ENCODE results near the gene CCNE1.
"Not testable (repeated sequence)": the region's sequence is repeated elsewhere in the genome, so short reads cannot be mapped to it uniquely, and the experiment has no call there.

The CCNE1 gene

DNA sequence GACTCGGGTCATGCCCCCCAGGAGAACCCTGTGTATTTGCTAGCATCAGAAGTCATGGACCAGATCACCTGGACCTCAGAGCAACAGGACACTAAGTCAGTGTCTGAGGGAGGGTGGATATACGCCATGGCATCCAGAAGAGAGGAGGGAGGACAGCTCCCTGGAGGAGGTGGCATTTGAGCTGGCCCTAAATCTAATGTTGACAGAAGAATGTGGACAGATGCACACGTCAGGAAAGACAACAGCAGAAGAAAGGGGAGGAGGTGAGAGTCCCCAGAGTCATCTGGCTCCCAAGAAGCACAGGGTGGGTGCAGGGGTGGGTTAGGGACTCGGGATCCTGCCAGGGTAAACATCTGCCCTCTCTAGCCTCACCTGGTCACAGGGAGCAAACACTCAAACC is 24.5 kb upstream of the CCNE1 start:
- no peak for DNase-seq (ENCODE audit: low spot score)

DNA sequence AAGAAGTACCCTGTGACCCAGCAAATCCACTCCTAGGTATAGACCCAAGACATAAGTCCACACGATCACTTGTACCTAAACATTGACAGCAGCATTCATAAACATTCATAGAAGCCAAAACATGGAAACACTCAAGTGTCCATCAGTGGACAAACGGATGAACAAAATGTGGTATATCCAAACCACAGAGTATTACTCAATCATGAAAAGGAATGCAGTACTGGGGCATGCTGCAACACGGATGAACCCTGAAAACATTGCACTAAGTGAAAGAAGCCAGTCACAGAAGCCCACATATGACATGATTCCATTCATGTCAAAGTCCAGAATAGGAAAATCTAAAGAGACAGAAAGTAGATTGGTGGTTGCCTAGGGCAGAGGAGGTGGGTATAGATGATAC is 22.8 kb upstream of the CCNE1 start:
- FAIRE-seq = no peak

More for the DNA sequence above, 24.5 kb upstream of the CCNE1 start:
- no peak for FAIRE-seq

DNA sequence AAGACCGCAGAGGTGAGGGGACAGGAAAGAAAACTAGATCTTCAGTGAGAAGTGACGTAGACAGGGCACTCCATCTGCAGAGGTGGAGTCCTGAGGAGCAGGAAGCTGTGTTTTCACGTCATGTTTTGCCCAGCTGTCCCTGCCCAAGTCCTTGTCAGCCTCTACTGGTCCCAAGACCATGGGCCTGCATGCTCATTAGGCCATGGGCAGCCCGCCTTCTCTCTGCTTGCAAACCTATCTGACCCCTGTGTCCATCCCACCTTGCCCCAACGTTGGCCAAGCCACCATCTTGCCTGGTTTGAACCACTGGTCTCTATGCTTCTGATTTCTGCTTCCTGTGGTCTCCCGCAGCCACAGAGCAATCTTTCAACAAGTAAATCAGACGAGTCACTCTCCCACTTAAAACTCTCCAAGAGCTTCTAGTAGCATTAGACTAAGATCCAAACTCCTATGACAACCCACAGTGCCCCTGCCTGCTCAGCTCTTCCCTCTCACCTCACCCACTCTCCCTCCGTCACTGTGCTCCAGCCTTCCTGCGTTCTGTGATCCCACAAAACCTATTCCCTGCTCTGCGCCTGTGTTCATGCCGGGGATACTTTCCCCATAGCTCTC is 18.6 kb upstream of the CCNE1 start:
- FAIRE-seq = no peak

More for the DNA sequence above, 22.8 kb upstream of the CCNE1 start:
- no peak for DNase-seq (ENCODE audit: low spot score)

DNA sequence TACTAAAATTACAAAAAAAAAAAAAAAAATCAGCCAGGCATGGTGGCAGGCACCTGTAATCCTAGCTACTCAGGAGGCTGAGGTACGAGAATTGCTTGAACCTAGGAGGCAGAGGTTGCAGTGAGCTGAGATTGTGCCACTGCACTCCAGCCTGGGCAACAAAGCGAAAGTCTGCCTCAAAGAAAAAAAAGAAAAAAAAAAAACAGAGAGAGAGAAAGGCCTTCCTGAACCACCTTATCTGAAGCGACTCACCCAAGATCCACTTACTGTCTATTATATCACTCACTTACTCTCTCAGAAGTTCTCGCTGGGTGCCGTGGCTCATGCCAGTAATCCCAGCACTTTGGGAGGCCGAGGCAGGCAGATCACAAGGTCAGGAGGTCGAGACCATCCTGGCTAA is 17.3 kb upstream of the CCNE1 start:
- FAIRE-seq; DNase-seq (ENCODE audit: low spot score): not testable (repeated sequence)

More for the DNA sequence above, 18.6 kb upstream of the CCNE1 start:
- no peak for DNase-seq (ENCODE audit: low spot score)

GRCh38 chr19:29795461-29796172 is 16.2 kb upstream of the CCNE1 start:
- FAIRE-seq = no peak
- DNase-seq (ENCODE audit: low spot score) = no peak

GRCh38 chr19:29796173-29796573 is 15.6 kb upstream of the CCNE1 start:
- FAIRE-seq = no peak
- DNase-seq (ENCODE audit: low spot score) = no peak

- no peak for DNase-seq (ENCODE audit: low spot score)
- FAIRE-seq = no peak
These were observed 12.9 kb upstream of the CCNE1 start for GRCh38 chr19:29798774-29799497.

- DNase-seq (ENCODE audit: low spot score) (no peak), FAIRE-seq (no peak)
These were observed 11.5 kb upstream of the CCNE1 start for GRCh38 chr19:29800100-29800825.

- DNase-seq (ENCODE audit: low spot score); FAIRE-seq: not testable (repeated sequence)
These were observed 7.8 kb upstream of the CCNE1 start for GRCh38 chr19:29803951-29804350.

DNA sequence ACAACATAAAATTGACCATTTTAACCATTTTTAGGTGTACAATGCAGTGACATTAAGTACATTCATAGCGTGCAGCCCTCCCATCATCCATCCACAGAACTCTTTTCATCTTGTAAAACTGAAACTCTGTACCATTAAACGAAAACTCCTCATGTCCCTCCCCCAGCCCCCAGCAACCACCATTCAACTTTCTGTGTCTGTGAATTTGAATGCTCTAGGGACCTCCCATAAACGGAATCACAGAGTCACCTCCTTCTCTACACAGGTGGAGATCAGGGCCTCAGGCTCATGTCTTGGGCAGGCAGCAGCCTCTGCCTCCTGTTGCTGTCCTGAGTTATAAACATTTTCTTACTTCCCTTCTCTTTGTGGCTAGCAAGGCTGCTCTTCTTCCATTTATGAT is 7.3 kb upstream of the CCNE1 start:
- DNase-seq (ENCODE audit: low spot score) (no peak), FAIRE-seq (no peak)

- DNase-seq (ENCODE audit: low spot score) (peak; percentile 77), FAIRE-seq (peak; percentile 64)
These were observed 6.5 kb upstream of the CCNE1 start for GRCh38 chr19:29805031-29805965.

- no peak for DNase-seq (ENCODE audit: low spot score)
- FAIRE-seq = no peak
These were observed 5.5 kb upstream of the CCNE1 start for GRCh38 chr19:29806098-29806866.

DNA sequence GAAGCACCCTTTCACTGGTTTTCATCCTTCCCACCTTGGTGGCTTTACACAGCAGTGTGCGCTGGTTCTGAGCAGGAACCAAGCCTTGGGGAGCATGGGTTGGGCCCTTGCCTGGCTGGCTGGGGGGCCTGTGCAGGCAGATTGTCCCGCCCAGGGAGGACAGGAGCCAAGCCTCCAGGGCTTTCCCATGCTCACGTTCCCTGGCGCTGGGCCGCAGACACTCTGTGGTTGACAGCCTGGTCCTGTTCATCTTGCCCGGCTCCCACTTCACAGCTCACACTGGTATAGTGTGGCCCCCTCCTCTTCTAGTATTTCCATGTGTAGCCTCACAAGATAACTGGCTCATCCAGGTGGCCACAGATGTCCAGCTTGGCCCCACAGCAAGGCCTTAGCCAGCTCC is 4.6 kb upstream of the CCNE1 start:
- no peak for FAIRE-seq
- DNase-seq (ENCODE audit: low spot score) = no peak

GRCh38 chr19:29807870-29808405 is 3.9 kb upstream of the CCNE1 start:
- DNase-seq (ENCODE audit: low spot score) (no peak), FAIRE-seq (no peak)

DNA sequence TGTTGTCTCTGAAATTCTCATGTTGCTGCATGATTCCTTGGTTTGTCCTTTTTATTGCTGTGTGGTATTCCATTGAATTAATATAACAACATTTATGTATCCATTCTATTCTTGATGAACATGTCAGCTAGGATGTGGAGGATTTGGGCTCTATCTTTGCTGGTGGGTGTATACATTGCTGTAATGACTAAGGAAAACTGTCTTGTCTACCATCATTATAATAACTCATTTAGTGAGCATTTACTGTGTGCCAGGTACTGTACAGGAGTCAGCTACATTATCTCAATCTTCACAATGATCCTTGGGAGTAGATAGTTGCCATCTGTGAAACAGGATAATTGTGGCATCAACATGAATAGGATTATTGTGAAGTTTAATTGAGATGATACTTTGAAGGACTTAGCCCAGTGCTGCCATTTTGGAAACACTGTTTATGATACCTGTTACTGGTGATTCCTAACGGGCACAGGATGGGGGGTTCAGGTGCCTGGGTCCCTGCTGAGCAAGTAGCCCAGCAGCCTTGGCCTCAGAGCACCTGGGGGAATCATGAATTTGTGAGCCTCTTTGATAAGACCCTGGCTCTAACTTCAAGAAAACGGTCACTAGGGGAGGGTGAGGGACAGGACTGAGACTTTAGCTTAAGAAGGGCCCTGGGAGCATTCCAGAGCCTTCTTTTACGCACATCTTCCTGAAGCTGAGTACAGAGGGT is 1.8 kb upstream of the CCNE1 start:
- FAIRE-seq = no peak

DNA sequence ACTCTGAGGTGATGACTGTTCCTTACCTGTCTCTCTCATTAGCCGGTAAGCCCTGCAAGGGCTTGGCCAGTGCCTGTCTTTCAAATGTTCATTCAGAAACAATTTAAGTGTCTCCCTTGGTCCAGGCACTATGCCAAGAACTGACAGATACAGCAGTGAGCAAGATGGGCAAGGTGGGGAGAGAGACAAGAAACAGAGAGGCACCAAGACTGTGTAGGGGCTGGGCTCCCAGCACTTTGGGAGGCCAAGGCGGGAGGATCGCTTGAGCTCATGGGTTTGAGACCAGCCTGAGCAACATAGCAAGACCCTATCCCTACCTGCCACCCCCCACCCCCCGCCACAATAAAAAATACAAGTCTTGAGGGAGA is 1.3 kb upstream of the CCNE1 start:
- FAIRE-seq (no peak), DNase-seq (ENCODE audit: low spot score) (peak; percentile 11)

More for the DNA sequence above, 1.8 kb upstream of the CCNE1 start:
- DNase-seq (ENCODE audit: low spot score) = no peak

- no peak for DNase-seq (ENCODE audit: low spot score)
- FAIRE-seq = no peak
These were observed 489 bp downstream of the CCNE1 start for GRCh38 chr19:29812080-29812880.

DNA sequence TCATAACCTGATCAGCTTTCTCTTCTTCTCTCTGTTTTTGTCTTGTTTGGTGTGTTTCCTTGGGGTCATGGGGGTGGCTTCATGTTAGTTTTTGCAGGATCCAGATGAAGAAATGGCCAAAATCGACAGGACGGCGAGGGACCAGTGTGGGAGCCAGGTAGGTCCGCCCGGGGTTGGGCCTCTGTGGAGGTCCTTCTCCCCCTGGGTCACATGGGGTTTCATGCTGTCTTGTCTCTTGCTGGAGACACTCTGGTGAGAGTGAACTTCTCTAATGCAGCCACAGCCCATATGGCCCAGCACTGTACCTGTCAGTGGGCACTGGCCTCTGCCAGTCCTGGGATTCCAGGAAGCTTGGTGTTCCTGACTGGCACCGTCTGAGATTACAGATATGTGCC is 1.1 kb downstream of the CCNE1 start:
- no peak for FAIRE-seq
- DNase-seq (ENCODE audit: low spot score) = no peak
